SK-N-MC (cell line): ENCODE results near the gene KRTAP19-6.

Source experiments
- DNase-seq: peaks from one replicate; pipeline ENCODE4 v3.0.0-alpha.2; 2011; ENCODE audit warnings: low read depth, low spot score
- H3K27ac ChIP-seq: fragments of 200-600 bp; sonication (generic); 2 replicates; pipeline ENCODE4 v1.5.1; 2016; ENCODE audit warnings: mixed run types
- H3K36me3 ChIP-seq: fragments of 200-600 bp; sonication (generic); 2 replicates; pipeline ENCODE4 v1.6.1; 2017; ENCODE audit warnings: antibody characterized with exemption, low read length, mixed read lengths; ENCODE audit not compliant: insufficient read depth
- H3K4me3 ChIP-seq: fragments of 200-600 bp; sonication (generic); 2 replicates; pipeline ENCODE4 v1.5.1; 2016
- H3K9ac ChIP-seq: fragments of 200-600 bp; sonication (generic); 2 replicates; pipeline ENCODE4 v1.8.0; 2017; ENCODE audit warnings: mixed run types, mixed read lengths; ENCODE audit not compliant: insufficient read length
- H3K9me3 ChIP-seq: fragments of 200-600 bp; sonication (generic); 2 replicates; pipeline ENCODE4 v1.6.1; 2017; ENCODE audit warnings: low read depth, mild to moderate bottlenecking, antibody characterized with exemption, low read length, moderate library complexity, mixed read lengths
- EZH2 ChIP-seq: fragments of 200-600 bp; sonication (generic); IDR thresholded peaks from one replicate; pipeline ENCODE4 v1.6.1; 2017; ENCODE audit warnings: antibody characterized with exemption
- FOXP2 ChIP-seq: optimal IDR thresholded peaks from 2 replicates; pipeline ENCODE3; 2011; ENCODE audit warnings: mild to moderate bottlenecking, moderate library complexity; ENCODE audit not compliant: insufficient read depth; ENCODE audit errors: extremely low read length, control extremely low read depth
- POLR2AphosphoS5 ChIP-seq: IDR thresholded peaks from 2 replicates; pipeline ENCODE4 v1.6.1; 2012; ENCODE audit warnings: mild to moderate bottlenecking, low read depth, low read length, borderline replicate concordance

Gene KRTAP19-6

DNA sequence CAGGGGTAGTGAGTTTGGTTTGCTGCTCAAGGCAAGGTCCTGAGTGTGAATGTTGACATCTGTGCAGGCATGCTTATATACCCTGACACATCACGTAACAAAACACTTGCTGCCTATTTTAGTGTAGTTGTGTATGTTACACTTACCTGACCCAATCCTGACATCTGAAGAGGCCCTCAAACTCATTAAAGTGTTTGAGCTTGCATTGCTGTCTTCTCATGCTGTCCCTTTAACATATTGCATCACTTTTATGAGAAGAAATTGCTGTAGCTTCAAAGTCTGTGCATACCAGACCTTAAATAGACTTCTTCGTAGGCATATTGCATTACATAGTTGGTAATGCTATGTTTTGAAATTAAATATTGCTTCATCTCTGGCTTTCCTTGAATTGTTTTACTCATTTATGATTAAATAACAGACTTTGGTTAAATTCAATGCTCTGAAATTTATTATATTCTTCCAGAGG, 49.7 kb downstream of the KRTAP19-6 start, which contains the start of gene KRTAP19-3:
TSS of gene KRTAP19-3 (minus strand) at position 51 of the 466 bp plus-strand sequence. CDS start 56 bp downstream, outside the sequence.
- Histone ChIP-seq H3K9ac (no peak within 1 kb of the TSS), H3K4me3 (no peak within 1 kb of the TSS), H3K36me3 (no peaks in the 10 kb centered on the region), H3K27ac (no peak within 1 kb of the TSS), H3K9me3 (no peaks in the 10 kb centered on the region)
- no peak for DNase-seq
- no peak for TF ChIP-seq EZH2
- no peak for TF ChIP-seq FOXP2
- TF ChIP-seq POLR2AphosphoS5, result no peak
